Epithelial cell of proximal tubule (primary cell): Measurements from ENCODE around the gene SCN8A. TPM values are rescaled to one million over a fixed set of nuclear protein-coding genes. Genes with fewer than 3 reads are reported as not detected.

Experiments used
- DNase-seq: peaks from one replicate; pipeline ENCODE4 v3.0.0-alpha.2; 2011; ENCODE audit warnings: low read depth
- H3K4me3 ChIP-seq: 2 replicates; pipeline ENCODE4 v1.5.1; 2011; ENCODE audit warnings: low read depth, mild to moderate bottlenecking, low read length
- total RNA-seq: library from RNA; depleted of rRNA; stranded (reverse); fragments of >200 nt; gene quantifications from 2 replicates; pipeline ENCODE4 v1.2.3, GENCODE V29; 2015
- TF ChIP-seq, protein P1 (sequence below): conservative IDR thresholded peaks from 2 replicates; pipeline ENCODE4 v1.5.1; 2012; ENCODE audit warnings: low read depth, mild to moderate bottlenecking, low read length

The SCN8A gene
- total RNA-seq, 1 donor from 2014 or later: 0.86 TPM

DNA sequence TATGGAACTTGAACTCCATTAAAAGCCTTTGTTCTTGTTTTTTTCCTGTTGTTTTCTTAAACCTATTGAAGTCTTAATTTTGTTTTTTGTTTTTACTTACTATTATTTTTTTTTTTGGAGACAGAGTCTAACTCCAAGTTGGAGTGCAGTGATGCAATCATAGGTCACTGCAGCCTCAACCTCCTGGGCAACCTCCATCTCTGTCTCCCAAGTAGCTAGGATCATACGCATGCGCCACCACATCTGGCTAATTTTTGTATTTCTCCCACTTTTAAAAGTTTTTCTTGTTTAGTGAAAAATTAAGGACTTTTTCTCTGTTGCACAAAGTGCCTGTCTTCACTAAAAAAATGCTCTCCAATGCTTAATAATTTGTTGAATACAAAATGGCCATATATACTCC lies 76.2 kb downstream of the SCN8A start:
- no peak overlapping the region for H3K4me3 ChIP-seq
- TF ChIP-seq, protein P1, sequence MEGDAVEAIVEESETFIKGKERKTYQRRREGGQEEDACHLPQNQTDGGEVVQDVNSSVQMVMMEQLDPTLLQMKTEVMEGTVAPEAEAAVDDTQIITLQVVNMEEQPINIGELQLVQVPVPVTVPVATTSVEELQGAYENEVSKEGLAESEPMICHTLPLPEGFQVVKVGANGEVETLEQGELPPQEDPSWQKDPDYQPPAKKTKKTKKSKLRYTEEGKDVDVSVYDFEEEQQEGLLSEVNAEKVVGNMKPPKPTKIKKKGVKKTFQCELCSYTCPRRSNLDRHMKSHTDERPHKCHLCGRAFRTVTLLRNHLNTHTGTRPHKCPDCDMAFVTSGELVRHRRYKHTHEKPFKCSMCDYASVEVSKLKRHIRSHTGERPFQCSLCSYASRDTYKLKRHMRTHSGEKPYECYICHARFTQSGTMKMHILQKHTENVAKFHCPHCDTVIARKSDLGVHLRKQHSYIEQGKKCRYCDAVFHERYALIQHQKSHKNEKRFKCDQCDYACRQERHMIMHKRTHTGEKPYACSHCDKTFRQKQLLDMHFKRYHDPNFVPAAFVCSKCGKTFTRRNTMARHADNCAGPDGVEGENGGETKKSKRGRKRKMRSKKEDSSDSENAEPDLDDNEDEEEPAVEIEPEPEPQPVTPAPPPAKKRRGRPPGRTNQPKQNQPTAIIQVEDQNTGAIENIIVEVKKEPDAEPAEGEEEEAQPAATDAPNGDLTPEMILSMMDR: no peak
- no peak for DNase-seq

DNA sequence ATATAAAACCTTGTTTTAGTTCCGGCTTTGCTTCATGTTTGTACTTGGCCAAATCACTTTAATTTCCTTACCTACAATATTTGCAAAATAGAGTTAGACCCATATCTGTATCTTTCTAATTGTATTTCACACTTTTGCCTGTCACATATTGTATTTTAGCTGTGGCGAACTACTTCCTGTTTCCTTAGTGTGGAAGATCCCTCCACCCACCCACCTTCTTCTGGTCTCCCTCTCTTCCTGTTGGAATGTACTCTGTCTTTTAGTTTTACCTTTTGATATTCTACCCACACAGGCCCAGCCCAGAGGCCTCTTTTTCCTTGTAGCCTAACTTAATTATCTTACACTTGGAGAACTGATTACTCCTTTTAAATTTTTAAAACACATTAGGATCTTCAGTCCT lies 78.2 kb downstream of the SCN8A start:
- DNase-seq: no peak
- TF ChIP-seq, protein P1: no peak
- no peak overlapping the region for H3K4me3 ChIP-seq

DNA sequence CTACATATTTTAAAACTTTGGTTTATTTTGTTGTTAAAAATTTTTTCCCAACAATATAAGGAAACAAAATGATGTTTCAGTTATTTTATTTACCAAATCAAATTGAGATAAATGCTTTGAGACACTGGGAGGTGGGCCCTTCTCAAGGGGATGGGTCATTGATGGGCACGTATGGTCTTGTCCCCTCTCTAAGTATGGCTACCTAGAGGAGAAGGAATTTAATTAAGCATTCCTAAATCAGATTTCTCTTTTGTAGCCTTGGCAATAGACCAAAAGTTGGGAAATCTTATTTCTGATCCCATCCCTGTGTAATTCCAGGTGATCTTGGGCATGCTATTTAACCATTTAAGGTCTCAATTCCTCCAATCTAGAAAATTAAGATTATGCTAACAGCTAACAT lies 79.0 kb downstream of the SCN8A start:
- no peak for DNase-seq
- TF ChIP-seq, protein P1: no peak
- no peak overlapping the region for H3K4me3 ChIP-seq

DNA sequence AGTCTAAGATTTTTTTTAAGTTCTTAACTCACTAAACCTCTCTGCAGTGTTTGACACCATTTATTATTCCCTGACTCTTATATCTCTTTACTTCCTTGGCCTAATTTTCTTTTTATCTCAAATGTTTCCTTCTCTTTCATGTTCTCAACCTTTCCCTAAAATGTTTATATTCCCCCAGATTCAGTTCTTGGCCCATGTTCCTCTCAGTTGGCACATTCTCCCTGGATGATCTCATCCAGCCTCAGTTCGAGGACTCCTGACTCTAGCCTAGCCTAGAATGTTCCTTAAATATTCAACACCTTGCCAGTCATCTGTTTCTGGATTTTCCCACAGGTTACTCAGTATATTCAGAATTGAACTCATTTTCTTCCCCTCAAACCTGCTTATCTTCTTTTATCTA lies 81.3 kb downstream of the SCN8A start:
- TF ChIP-seq, protein P1: no peak

DNA sequence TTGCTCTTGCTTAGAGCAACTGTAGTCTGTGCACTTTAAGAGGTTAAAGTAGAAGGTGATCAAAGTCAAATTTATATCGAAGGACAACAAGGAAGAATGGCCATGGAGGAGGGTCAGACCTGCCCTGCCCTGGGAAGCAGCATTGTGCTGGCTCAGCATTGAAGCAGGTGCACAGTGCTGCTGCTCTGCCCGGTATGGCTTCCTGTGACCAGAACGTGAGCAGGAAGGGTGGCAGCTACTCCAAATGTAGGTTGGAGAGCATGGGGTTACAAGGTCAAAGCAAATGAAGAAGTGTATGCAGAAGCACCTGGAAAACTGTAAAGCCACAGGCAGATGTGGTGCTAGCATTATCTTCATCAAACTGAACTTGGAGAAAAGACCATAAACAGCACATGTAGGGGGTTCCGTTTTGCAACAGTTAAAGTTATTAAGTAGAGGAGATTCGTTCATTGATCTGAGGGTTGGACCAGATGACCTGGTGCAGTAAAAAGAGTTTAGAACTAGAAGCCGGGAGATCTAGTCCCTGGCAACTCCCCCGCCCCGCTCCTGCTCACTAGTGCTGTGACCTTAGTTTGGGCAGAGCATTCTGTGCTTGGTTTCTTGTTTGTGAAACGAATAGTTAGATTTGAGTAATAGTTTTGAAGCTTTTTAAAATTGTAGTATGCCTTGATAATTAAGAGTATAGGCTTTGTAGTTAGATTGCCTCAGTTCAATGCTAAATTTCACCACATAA lies 84.2 kb downstream of the SCN8A start:
- TF ChIP-seq, protein P1: no peak
- no peak overlapping the region for H3K4me3 ChIP-seq
- DNase-seq: no peak

More for the DNA sequence above, 81.3 kb downstream of the SCN8A start:
- no peak for DNase-seq
- H3K4me3 ChIP-seq: no peak overlapping the region

DNA sequence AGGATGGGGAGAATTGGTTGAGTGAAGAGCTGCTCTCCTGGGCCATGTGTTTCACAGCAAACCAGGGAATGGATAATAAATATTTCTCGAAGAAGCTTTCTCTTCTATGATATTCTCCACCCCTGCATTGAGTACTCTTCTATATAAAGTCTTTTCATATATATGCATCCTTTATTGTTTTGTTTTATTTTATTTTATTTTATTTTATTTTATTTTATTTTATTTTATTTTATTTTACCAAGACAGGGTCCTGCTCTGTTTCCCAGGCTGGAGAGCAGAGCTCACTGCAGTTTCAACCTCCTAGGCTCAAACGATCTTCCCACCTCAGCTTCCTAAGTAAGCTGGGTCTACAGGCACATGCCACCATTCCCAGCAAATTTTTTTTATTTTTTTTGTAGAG lies 85.8 kb downstream of the SCN8A start:
- no peak overlapping the region for H3K4me3 ChIP-seq
- no peak for DNase-seq
- TF ChIP-seq, protein P1: no peak
